ENCODE measurements around the gene SLC25A12. TPM values are rescaled to one million over a fixed set of nuclear protein-coding genes. Genes with fewer than 3 reads are reported as not detected.

Gene SLC25A12
- total RNA-seq, 1 experiment from 2014 or later = 28.8 TPM

DNA sequence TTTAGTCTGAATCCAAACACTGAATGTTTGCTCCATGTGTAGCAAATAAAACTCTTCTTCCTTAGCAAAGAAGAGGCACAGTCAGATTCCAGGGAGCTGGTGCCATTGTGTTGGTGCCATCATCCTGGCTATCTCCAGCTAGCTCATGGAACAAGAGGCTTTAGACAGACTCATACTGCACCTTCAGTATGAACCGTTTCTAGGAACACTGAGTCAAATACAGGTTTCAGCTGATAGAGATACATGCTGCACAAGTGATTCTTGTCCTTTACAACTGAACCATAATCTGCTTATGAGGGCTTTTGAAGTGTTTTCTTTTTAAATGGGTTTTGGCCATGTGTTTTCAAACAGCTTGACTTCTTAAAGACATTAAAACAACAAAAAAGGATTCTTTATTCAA lies 148.9 kb downstream of the SLC25A12 start:
- Histone ChIP-seq H2AFZ (no peak overlapping the region), H4K20me1 (ENCODE audit: insufficient read depth) (no peaks in the 10 kb centered on the region), H3K36me3 (ENCODE audit: low read depth) (peaks cover 59% of the 10 kb centered on the region), H3K79me2 (ENCODE audit: low read depth) (no peaks in the 10 kb centered on the region), H3F3A (ENCODE audit: insufficient read depth, low read depth) (no peaks in the 10 kb centered on the region), H3K9me3 (ENCODE audit: insufficient read depth, low read depth) (no peaks in the 10 kb centered on the region), H3K4me3 (no peak overlapping the region), H3K27me3 (ENCODE audit: insufficient read depth, low read depth) (no peaks in the 10 kb centered on the region), H3K4me1 (replicated peaks; ENCODE audit: insufficient read depth) (no peaks in the 10 kb centered on the region), H3K9me2 (ENCODE audit: insufficient read depth) (no peaks in the 10 kb centered on the region), H3K4me2 (no peak overlapping the region), H3K27ac (no peak overlapping the region)
- ChIA-PET CTCF (interaction anchor here (1.1 kb wide), 1 partner anchor 382 kb away, joined by 3 read pairs; no protein-coding TSS in a partner anchor), POLR2A (ENCODE audit: unreplicated experiment) (no interaction called here)
- BruUV-seq (replicated peaks) = no TSS peak
- DNase-seq = no peak
- intact Hi-C loops (cut with micrococcal nuclease; ENCODE audit: unreplicated experiment) = no loop called here
- TF ChIP-seq CTCF (conservative IDR thresholded peaks at IDR 0.05) (no peak), EZH2 (IDR thresholded peaks at IDR 0.05; ENCODE audit: low read depth) (no peak)

DNA sequence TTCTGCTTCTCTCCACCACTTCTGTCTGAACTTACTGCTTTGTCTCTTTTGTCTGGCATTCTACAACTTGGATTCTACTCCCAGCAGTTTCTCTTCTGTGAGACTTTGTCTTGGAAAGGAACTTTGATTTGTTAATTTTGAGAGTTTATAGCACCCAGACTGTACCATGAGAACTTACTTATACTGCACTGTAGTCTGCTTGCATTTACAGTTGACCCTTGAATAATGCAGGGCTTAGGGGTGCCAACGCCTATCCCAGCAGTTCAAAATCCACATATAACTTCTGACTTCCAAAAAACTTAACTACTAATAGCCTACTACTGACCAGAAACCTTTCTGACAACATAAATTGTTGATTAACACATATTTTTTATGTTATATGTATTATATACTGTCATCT lies 151.3 kb downstream of the SLC25A12 start:
- no peaks in the 10 kb centered on the region for H3K79me2 ChIP-seq (ENCODE audit: low read depth)
- BruUV-seq (replicated peaks) = no TSS peak
- DNase-seq = no peak
- H2AFZ ChIP-seq = no peak overlapping the region
- H3K36me3 ChIP-seq (ENCODE audit: low read depth) = peaks cover 52% of the 10 kb centered on the region
- no peak overlapping the region for H3K4me2 ChIP-seq
- no peaks in the 10 kb centered on the region for H4K20me1 ChIP-seq (ENCODE audit: insufficient read depth)
- H3K4me1 ChIP-seq (replicated peaks; ENCODE audit: insufficient read depth) = no peaks in the 10 kb centered on the region
- H3F3A ChIP-seq (ENCODE audit: insufficient read depth, low read depth) = no peaks in the 10 kb centered on the region
- ChIA-PET POLR2A (ENCODE audit: unreplicated experiment) (interaction anchor here (0.6 kb wide), 2 partner anchors 52 to 107 kb away, joined by 3 to 4 read pairs; no protein-coding TSS in a partner anchor), CTCF (no interaction called here)
- H3K4me3 ChIP-seq = no peak overlapping the region
- H3K27me3 ChIP-seq (ENCODE audit: insufficient read depth, low read depth) = no peaks in the 10 kb centered on the region
- no peaks in the 10 kb centered on the region for H3K9me2 ChIP-seq (ENCODE audit: insufficient read depth)
- TF ChIP-seq EZH2 (IDR thresholded peaks at IDR 0.05; ENCODE audit: low read depth) (no peak), CTCF (conservative IDR thresholded peaks at IDR 0.05) (no peak)
- intact Hi-C loops (cut with micrococcal nuclease; ENCODE audit: unreplicated experiment) = no loop called here
- H3K9me3 ChIP-seq (ENCODE audit: insufficient read depth, low read depth) = no peaks in the 10 kb centered on the region
- no peak overlapping the region for H3K27ac ChIP-seq

- POLR2A ChIA-PET (ENCODE audit: unreplicated experiment) = no interaction called here
- CTCF ChIA-PET = interaction anchor here (0.6 kb wide), 1 partner anchor 823 kb away, joined by 3 read pairs; no protein-coding TSS in a partner anchor
- no peak for TF ChIP-seq CTCF (conservative IDR thresholded peaks at IDR 0.05)
- no peak for TF ChIP-seq EZH2 (IDR thresholded peaks at IDR 0.05; ENCODE audit: low read depth)
These were observed 152.9 kb downstream of the SLC25A12 start for GRCh38 chr2:171741189-171741588.

More at GRCh38 chr2:171741189-171741588, 152.9 kb downstream of the SLC25A12 start:
- no peak overlapping the region for H3K4me2 ChIP-seq
- H3K4me3 ChIP-seq = no peak overlapping the region
- H3K79me2 ChIP-seq (ENCODE audit: low read depth) = no peaks in the 10 kb centered on the region
- H3K27me3 ChIP-seq (ENCODE audit: insufficient read depth, low read depth) = no peaks in the 10 kb centered on the region
- H3K9me2 ChIP-seq (ENCODE audit: insufficient read depth) = no peaks in the 10 kb centered on the region
- no peaks in the 10 kb centered on the region for H3F3A ChIP-seq (ENCODE audit: insufficient read depth, low read depth)
- H2AFZ ChIP-seq = no peak overlapping the region
- no peak for DNase-seq
- no peaks in the 10 kb centered on the region for H4K20me1 ChIP-seq (ENCODE audit: insufficient read depth)
- intact Hi-C loops (cut with micrococcal nuclease; ENCODE audit: unreplicated experiment) = no loop called here
- no peaks in the 10 kb centered on the region for H3K9me3 ChIP-seq (ENCODE audit: insufficient read depth, low read depth)
- BruUV-seq (replicated peaks) = no TSS peak
- no peak overlapping the region for H3K27ac ChIP-seq
- H3K36me3 ChIP-seq (ENCODE audit: low read depth) = peaks cover 46% of the 10 kb centered on the region
- no peaks in the 10 kb centered on the region for H3K4me1 ChIP-seq (replicated peaks; ENCODE audit: insufficient read depth)

Measured in PC-9 (cell line).